Lung (tissue), 12 donors: ENCODE measurements around the gene RAET1G. TPM values are rescaled to one million over a fixed set of nuclear protein-coding genes. Genes with fewer than 3 reads are reported as not detected.
A peak's percentile ranks its signal among the peaks of the same experiment; 100 is the strongest.
"Not testable (repeated sequence)": the region's sequence is repeated elsewhere in the genome, so short reads cannot be mapped to it uniquely, and the experiment has no call there.

Experiments
- ATAC-seq: fragments of 200-7000 bp; cut with Tn5 transposase; one replicate; pipeline ENCODE4 v1.9.1; 2020; ENCODE audit warnings: moderate number of reproducible peaks; ENCODE audit not compliant: insufficient read depth, low FRiP score
- DNase-seq, 3 donors: peaks; one replicate each; pipeline ENCODE4 v3.0.0-alpha.2; 2013 to 2017
- H3K27ac ChIP-seq, 2 donors: one replicate each; pipeline ENCODE4 v1.5.1; 2013; ENCODE audit warnings: mild to moderate bottlenecking in 2 of 2, moderate library complexity in 2 of 2, control low read depth in 1 of 2, inconsistent platforms in 1 of 2, low read depth in 1 of 2, low read length in 1 of 2
- H3K27me3 ChIP-seq, 3 donors: one replicate each; pipeline ENCODE4 v1.5.1; 2013; ENCODE audit warnings: low read length in 2 of 3; ENCODE audit not compliant: control insufficient read depth in 3 of 3, insufficient read depth in 3 of 3
- H3K36me3 ChIP-seq, 4 donors: one replicate each; pipeline ENCODE4 v1.5.1; 2013; ENCODE audit warnings: low read length in 4 of 4, mild to moderate bottlenecking in 1 of 4, moderate library complexity in 1 of 4; ENCODE audit not compliant: control insufficient read depth in 4 of 4, insufficient read depth in 4 of 4
- H3K4me1 ChIP-seq, 5 donors: one replicate each; pipeline ENCODE4 v1.5.1; 2013; ENCODE audit warnings: low read length in 5 of 5, mild to moderate bottlenecking in 2 of 5, moderate library complexity in 1 of 5; ENCODE audit not compliant: control insufficient read depth in 5 of 5, insufficient read depth in 5 of 5
- H3K4me3 ChIP-seq: one replicate; pipeline ENCODE4 v1.5.1; 2013; ENCODE audit warnings: mild to moderate bottlenecking, control low read depth, moderate library complexity
- H3K9ac ChIP-seq, 2 donors: one replicate each; pipeline ENCODE4 v1.5.1; 2013; ENCODE audit warnings: low read length in 2 of 2, control low read depth in 1 of 2; ENCODE audit not compliant: insufficient read depth in 1 of 2
- H3K9me3 ChIP-seq, 4 donors: one replicate each; pipeline ENCODE4 v1.5.1; 2013; ENCODE audit warnings: low read length in 3 of 4, mild to moderate bottlenecking in 1 of 4, moderate library complexity in 1 of 4; ENCODE audit not compliant: control insufficient read depth in 4 of 4, insufficient read depth in 3 of 4
- WGBS, 2 donors: extraction: QIAGEN DNeasy Blood & Tissue Kit; methylation state at CpG; one replicate each; pipeline ENCODE4 v1.1.7; 2013; 5-methylcytosine and 5-hydroxymethylcytosine counted together
- polyA plus RNA-seq, 2 donors: library from polyadenylated mRNA; stranded (reverse); fragments of 200-250 nt; gene quantifications; one replicate each; pipeline ENCODE4 v1.2.1, GENCODE V29; 2013
- total RNA-seq, 2 donors: library from RNA; depleted of rRNA in 1 of 2; stranded (reverse); fragments of >200 nt in 1 of 2; gene quantifications; one replicate each; pipeline ENCODE4 v1.2.1, GENCODE V29; 2014 to 2021
- TF ChIP-seq, protein P1 (sequence below): IDR thresholded peaks from 2 replicates; pipeline ENCODE4 v1.5.1; 2012; ENCODE audit warnings: mild to moderate bottlenecking; ENCODE audit errors: control extremely low read depth, extremely low read depth
- donor health status: control.
- donor health status: control.
- donor health status: Bipolar disorder and iron deficiency.
- donor health status: healthy.
- donor health status: DM: yes; HTN: yes; CAD: no.

RAET1G gene
- total and polyA plus RNA-seq, 4 donors, result 0.32 to 1.8 (median 0.99) TPM

- no peak for DNase-seq
- H3K27me3 ChIP-seq, result peaks cover 0 to 84% (median 48%) of the 10 kb centered on the region in 3 donors
- TF ChIP-seq, protein P1, sequence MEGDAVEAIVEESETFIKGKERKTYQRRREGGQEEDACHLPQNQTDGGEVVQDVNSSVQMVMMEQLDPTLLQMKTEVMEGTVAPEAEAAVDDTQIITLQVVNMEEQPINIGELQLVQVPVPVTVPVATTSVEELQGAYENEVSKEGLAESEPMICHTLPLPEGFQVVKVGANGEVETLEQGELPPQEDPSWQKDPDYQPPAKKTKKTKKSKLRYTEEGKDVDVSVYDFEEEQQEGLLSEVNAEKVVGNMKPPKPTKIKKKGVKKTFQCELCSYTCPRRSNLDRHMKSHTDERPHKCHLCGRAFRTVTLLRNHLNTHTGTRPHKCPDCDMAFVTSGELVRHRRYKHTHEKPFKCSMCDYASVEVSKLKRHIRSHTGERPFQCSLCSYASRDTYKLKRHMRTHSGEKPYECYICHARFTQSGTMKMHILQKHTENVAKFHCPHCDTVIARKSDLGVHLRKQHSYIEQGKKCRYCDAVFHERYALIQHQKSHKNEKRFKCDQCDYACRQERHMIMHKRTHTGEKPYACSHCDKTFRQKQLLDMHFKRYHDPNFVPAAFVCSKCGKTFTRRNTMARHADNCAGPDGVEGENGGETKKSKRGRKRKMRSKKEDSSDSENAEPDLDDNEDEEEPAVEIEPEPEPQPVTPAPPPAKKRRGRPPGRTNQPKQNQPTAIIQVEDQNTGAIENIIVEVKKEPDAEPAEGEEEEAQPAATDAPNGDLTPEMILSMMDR, result no peak
- no peaks in the 10 kb centered on the region for H3K36me3 ChIP-seq
- H3K27ac ChIP-seq, result no peak overlapping the region
- peaks cover 0 to 24% (median 4%) of the 10 kb centered on the region in 5 donors for H3K4me1 ChIP-seq
- no peak overlapping the region for H3K9ac ChIP-seq
- WGBS, 2 donors, result 95 to 98% methylated on average over 4 of the region's 4 CpGs
- no peaks in the 10 kb centered on the region for H3K9me3 ChIP-seq
- no peak for ATAC-seq
- H3K4me3 ChIP-seq, result no peak overlapping the region
These were observed 44.7 kb upstream of the RAET1G start for GRCh38 chr6:149967591-149967990.

GRCh38 chr6:149966319-149966718, 43.4 kb upstream of the RAET1G start:
- not testable (repeated sequence) for DNase-seq, H3K36me3 ChIP-seq, H3K27ac ChIP-seq, H3K9me3 ChIP-seq, H3K4me3 ChIP-seq, ATAC-seq, H3K9ac ChIP-seq
- WGBS, 2 donors, result 98 to 100% methylated on average over 1 to 2 of the region's 2 CpGs
- peaks cover 0 to 86% (median 46%) of the 10 kb centered on the region in 3 donors for H3K27me3 ChIP-seq
- peaks cover 0 to 24% (median 4%) of the 10 kb centered on the region in 5 donors for H3K4me1 ChIP-seq

DNA sequence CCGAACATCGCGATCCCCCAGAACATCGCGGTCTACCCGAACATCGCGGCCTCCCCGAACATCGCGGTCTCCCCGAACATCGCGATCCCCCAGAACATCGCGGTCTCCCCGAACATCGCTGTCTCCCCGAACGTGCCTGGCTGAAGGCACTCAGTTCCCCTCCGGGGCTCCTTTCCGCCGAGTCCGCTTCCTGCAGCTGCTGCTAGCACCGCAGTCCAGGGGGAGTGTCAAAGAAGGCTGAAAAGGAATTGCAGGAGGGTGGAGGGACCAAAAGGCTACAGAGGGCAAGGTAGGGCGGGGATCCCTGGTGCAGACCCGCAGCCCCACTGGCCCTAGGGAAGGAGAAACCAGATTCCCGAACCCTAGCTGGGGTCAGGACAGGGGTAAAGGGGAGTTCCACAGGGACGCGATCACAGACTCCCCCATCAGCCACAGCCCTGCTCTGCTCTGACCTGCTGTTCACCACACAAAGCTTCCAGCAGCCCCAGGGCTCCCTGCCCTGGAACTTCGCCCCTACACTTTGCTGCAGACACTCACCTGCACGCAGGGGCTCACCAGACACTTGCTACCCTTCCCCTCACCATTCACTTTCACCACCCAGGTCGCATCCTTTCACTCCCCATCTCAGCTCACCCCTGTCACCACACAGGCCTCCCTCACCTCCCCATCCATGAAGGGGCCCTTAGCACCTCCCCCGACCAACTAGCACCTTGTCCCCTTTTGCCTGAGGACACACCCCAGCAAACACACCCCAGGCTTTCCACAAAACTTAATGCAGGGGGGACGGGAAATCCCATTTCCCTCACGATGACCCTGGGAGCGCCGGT, 42.5 kb upstream of the RAET1G start:
- Histone ChIP-seq H3K4me3 (no peak overlapping the region), H3K9me3 (no peaks in the 10 kb centered on the region), H3K27me3 (peaks cover 0 to 88% (median 47%) of the 10 kb centered on the region in 3 donors), H3K36me3 (no peaks in the 10 kb centered on the region), H3K4me1 (peaks cover 0 to 24% (median 4%) of the 10 kb centered on the region in 5 donors), H3K27ac (peak overlapping the region in 1 of 2 donors; percentile 1), H3K9ac (no peak overlapping the region)
- 12 to 16% methylated on average over 38 of the region's 38 CpGs for WGBS, 2 donors
- ATAC-seq, result no peak
- peak; percentile 48 to 53 (median 53) for DNase-seq
- TF ChIP-seq, protein P1, result no peak

GRCh38 chr6:149964308-149965193, 41.6 kb upstream of the RAET1G start:
- Histone ChIP-seq H3K36me3 (no peaks in the 10 kb centered on the region), H3K4me3 (peak overlapping the region; percentile 33), H3K27ac (no peak overlapping the region), H3K4me1 (peaks cover 0 to 24% (median 4%) of the 10 kb centered on the region in 5 donors), H3K9ac (peak overlapping the region in 1 of 2 donors; percentile 52), H3K27me3 (peaks cover 0 to 86% (median 43%) of the 10 kb centered on the region in 3 donors), H3K9me3 (no peaks in the 10 kb centered on the region)
- 1 to 2% methylated on average over 101 to 103 of the region's 103 CpGs for WGBS, 2 donors
- TF ChIP-seq, protein P1, result no peak
- ATAC-seq (no peak), DNase-seq (peak; percentile 37 to 56 (median 49))
